SU-DHL-6 (cell line): Measurements from ENCODE around the gene CFAP100.

Source experiments
- H2AFZ ChIP-seq: fragments of 200-600 bp; sonication (generic); 2 replicates; pipeline ENCODE4 v1.6.1; 2014; ENCODE audit warnings: low read depth, mild to moderate bottlenecking, moderate library complexity, mixed read lengths, antibody characterized with exemption, low read length; ENCODE audit not compliant: severe bottlenecking
- H3F3A ChIP-seq: fragments of 200-600 bp; shearing (Covaris generic); 2 replicates; pipeline ENCODE4 v1.6.0; 2016; ENCODE audit warnings: antibody characterized with exemption, mild to moderate bottlenecking; ENCODE audit not compliant: insufficient read depth
- H3K27ac ChIP-seq: fragments of 200-600 bp; sonication (generic); 2 replicates; pipeline ENCODE4 v1.5.1; 2016; ENCODE audit warnings: low read depth, mild to moderate bottlenecking, low read length, moderate library complexity, mixed read lengths
- H3K27me3 ChIP-seq: fragments of 200-600 bp; sonication (generic), shearing (Covaris generic); 2 replicates; pipeline ENCODE4 v1.6.0; 2014; ENCODE audit warnings: mild to moderate bottlenecking, low read length
- H3K36me3 ChIP-seq: fragments of 200-600 bp; sonication (generic); 2 replicates; pipeline ENCODE4 v1.6.1; 2014; ENCODE audit warnings: mild to moderate bottlenecking, low read length, mixed read lengths
- H3K4me2 ChIP-seq: fragments of 300-600, 200-600 bp; shearing (Covaris generic), sonication (generic); 2 replicates; pipeline ENCODE4 v1.6.0; 2014; ENCODE audit warnings: low read length, low read depth, mild to moderate bottlenecking; ENCODE audit not compliant: poor library complexity, severe bottlenecking
- H3K4me3 ChIP-seq: fragments of 200-600 bp; sonication (generic); 2 replicates; pipeline ENCODE4 v1.5.1; 2014; ENCODE audit warnings: antibody characterized with exemption, low read length, mild to moderate bottlenecking, mixed read lengths; ENCODE audit not compliant: insufficient read depth, poor library complexity, severe bottlenecking
- H3K79me2 ChIP-seq: fragments of 200-600 bp; sonication (generic); 2 replicates; pipeline ENCODE4 v1.6.1; 2014; ENCODE audit warnings: mild to moderate bottlenecking, low read length, moderate library complexity; ENCODE audit not compliant: insufficient read depth
- H3K9ac ChIP-seq: fragments of 200-600 bp; sonication (generic); 2 replicates; pipeline ENCODE4 v1.7.0; 2014; ENCODE audit warnings: mild to moderate bottlenecking, low read length
- H3K9me2 ChIP-seq: fragments of 200-600 bp; sonication (generic); replicated peaks from 2 replicates; pipeline ENCODE4 v1.6.1; 2014; ENCODE audit warnings: low read length; ENCODE audit not compliant: insufficient read depth
- H3K9me3 ChIP-seq: fragments of 200-600 bp; sonication (generic); 2 replicates; pipeline ENCODE4 v1.6.1; 2014; ENCODE audit warnings: low read length, mixed read lengths; ENCODE audit not compliant: insufficient read depth
- H4K20me1 ChIP-seq: fragments of 200-600 bp; sonication (generic); 2 replicates; pipeline ENCODE4 v1.6.1; 2014; ENCODE audit warnings: low read depth, mild to moderate bottlenecking, antibody characterized with exemption, low read length, moderate library complexity, mixed read lengths
- CTCF ChIP-seq: fragments of 200-600 bp; sonication (generic); IDR thresholded peaks from one replicate; pipeline ENCODE4 v1.5.1; 2017; ENCODE audit warnings: antibody characterized with exemption, mild to moderate bottlenecking, low read length, moderate library complexity; ENCODE audit not compliant: insufficient read depth, poor library complexity, severe bottlenecking
- EZH2phosphoT487 ChIP-seq: fragments of 200-600 bp; sonication (generic), shearing (Covaris generic); conservative IDR thresholded peaks from 2 replicates; pipeline ENCODE4 v1.6.1; 2018; ENCODE audit warnings: mild to moderate bottlenecking, antibody characterized with exemption, low read length, moderate library complexity, mixed read lengths

The CFAP100 gene

GRCh38 chr3:126396536-126396935 is 1.8 kb downstream of the CFAP100 start:
- TF ChIP-seq EZH2phosphoT487 = no peak
- TF ChIP-seq CTCF = no peak
- H3K9me2 ChIP-seq = no peaks in the 10 kb centered on the region
- no peaks in the 10 kb centered on the region for H3K9me3 ChIP-seq
- no peak overlapping the region for H3K4me2 ChIP-seq
- no peak overlapping the region for H3K27ac ChIP-seq
- no peaks in the 10 kb centered on the region for H3K36me3 ChIP-seq
- H4K20me1 ChIP-seq = no peaks in the 10 kb centered on the region
- no peak overlapping the region for H2AFZ ChIP-seq
- no peaks in the 10 kb centered on the region for H3K27me3 ChIP-seq
- no peaks in the 10 kb centered on the region for H3F3A ChIP-seq
- H3K79me2 ChIP-seq = no peaks in the 10 kb centered on the region
- H3K9ac ChIP-seq = no peak overlapping the region
- no peak overlapping the region for H3K4me3 ChIP-seq

DNA sequence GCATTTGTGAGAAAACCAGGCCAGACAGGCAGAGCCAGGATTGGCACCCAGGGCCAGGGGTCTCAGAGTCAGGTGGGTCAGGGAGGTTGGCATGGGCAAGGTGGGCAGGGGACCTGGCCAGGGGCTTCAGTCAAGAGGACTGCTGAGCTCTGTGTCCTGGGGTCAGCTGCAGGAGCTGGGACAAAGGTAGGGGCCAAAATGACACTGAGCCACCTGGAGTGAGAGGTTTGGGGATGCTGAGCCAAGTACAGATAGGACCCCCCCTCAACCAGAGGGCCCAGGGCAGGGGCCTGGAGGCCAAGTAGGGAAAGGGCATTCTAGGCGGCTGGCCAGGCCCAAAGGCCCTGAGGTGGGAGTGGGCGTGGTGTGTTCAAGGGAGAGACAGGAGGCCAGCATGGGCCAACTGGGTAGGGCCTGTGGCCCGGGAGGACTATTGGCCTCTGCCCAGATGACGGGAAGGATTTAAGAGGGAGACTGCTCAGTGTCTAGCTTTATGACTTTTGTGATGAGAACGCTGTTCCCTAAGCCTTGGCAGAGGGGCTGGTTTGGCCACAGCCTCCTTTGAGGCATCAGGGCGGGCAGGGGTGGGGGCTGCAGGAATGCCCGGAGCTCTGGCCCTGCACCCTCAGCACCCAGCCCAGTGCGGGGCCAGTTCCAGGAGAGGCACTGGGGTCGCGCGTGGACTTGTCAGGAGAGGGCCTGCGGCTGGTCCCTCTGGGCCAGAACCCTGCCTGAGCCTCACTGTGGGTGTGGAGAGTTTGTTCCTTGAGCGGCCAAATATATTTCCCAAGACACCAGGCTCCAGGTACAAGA is 3.1 kb downstream of the CFAP100 start:
- no peaks in the 10 kb centered on the region for H3K9me2 ChIP-seq
- TF ChIP-seq EZH2phosphoT487 (no peak), CTCF (no peak)
- H3K9ac ChIP-seq = no peak overlapping the region
- H3F3A ChIP-seq = no peaks in the 10 kb centered on the region
- H3K27me3 ChIP-seq = no peaks in the 10 kb centered on the region
- no peaks in the 10 kb centered on the region for H3K36me3 ChIP-seq
- H3K79me2 ChIP-seq = no peaks in the 10 kb centered on the region
- H3K9me3 ChIP-seq = no peaks in the 10 kb centered on the region
- H3K4me2 ChIP-seq = no peak overlapping the region
- no peaks in the 10 kb centered on the region for H4K20me1 ChIP-seq
- no peak overlapping the region for H2AFZ ChIP-seq
- H3K4me3 ChIP-seq = no peak overlapping the region
- no peak overlapping the region for H3K27ac ChIP-seq

- no peak overlapping the region for H3K9ac ChIP-seq
- H3K4me3 ChIP-seq = no peak overlapping the region
- H2AFZ ChIP-seq = no peak overlapping the region
- H3K79me2 ChIP-seq = no peaks in the 10 kb centered on the region
- H3F3A ChIP-seq = no peaks in the 10 kb centered on the region
- H3K36me3 ChIP-seq = no peaks in the 10 kb centered on the region
- no peaks in the 10 kb centered on the region for H3K27me3 ChIP-seq
- TF ChIP-seq EZH2phosphoT487 = no peak
- no peak for TF ChIP-seq CTCF
- no peak overlapping the region for H3K27ac ChIP-seq
- H4K20me1 ChIP-seq = no peaks in the 10 kb centered on the region
- H3K9me3 ChIP-seq = no peaks in the 10 kb centered on the region
- H3K4me2 ChIP-seq = no peak overlapping the region
- no peaks in the 10 kb centered on the region for H3K9me2 ChIP-seq
Measured at GRCh38 chr3:126398423-126399350, 4.0 kb downstream of the CFAP100 start.
